ENCODE data around the gene MLST8.

DNA sequence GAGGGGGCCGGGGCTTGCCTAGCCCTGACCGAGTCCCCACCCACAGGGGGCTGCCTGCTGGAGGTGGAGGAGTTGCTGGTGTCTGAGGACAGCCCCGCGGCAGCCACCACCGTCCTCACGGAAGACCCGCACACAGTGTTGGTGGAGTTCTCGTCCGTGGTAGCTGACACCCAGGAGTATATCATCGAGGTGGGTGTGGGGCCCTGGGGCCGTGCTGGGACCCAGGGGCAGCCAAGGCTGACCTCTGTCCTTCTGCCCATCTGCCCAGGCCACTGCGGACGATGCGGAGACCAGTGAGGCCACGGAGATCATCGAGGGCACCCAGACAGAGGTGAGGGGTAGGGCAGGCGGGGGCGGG lies 29.5 kb downstream of the MLST8 start:
- TF ChIP-seq, protein P1, sequence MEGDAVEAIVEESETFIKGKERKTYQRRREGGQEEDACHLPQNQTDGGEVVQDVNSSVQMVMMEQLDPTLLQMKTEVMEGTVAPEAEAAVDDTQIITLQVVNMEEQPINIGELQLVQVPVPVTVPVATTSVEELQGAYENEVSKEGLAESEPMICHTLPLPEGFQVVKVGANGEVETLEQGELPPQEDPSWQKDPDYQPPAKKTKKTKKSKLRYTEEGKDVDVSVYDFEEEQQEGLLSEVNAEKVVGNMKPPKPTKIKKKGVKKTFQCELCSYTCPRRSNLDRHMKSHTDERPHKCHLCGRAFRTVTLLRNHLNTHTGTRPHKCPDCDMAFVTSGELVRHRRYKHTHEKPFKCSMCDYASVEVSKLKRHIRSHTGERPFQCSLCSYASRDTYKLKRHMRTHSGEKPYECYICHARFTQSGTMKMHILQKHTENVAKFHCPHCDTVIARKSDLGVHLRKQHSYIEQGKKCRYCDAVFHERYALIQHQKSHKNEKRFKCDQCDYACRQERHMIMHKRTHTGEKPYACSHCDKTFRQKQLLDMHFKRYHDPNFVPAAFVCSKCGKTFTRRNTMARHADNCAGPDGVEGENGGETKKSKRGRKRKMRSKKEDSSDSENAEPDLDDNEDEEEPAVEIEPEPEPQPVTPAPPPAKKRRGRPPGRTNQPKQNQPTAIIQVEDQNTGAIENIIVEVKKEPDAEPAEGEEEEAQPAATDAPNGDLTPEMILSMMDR (IDR thresholded peaks at IDR 0.05), result no peak
- TF ChIP-seq EP300 (IDR thresholded peaks at IDR 0.05), result no peak

Data from ovary (tissue), 3 donors.